Left ventricle myocardium inferior (tissue), 1 donor: Measurements from ENCODE around the gene NDUFS7. TPM values are rescaled to one million over a fixed set of nuclear protein-coding genes. Genes with fewer than 3 reads are reported as not detected.

Source experiments
- DNase-seq: peaks from one replicate; pipeline ENCODE4 v3.0.0-alpha.2; 2020
- H3K27ac ChIP-seq: fragments of 200-600 bp; replicated peaks from 2 replicates; pipeline ENCODE4 v1.8.0; 2021
- H3K27me3 ChIP-seq: fragments of 200-600 bp; 2 replicates; pipeline ENCODE4 v1.8.0; 2021; ENCODE audit warnings: low read depth
- H3K36me3 ChIP-seq: fragments of 200-600 bp; 2 replicates; pipeline ENCODE4 v1.8.0; 2021
- H3K4me1 ChIP-seq: fragments of 200-600 bp; 2 replicates; pipeline ENCODE4 v1.8.0; 2021
- H3K4me3 ChIP-seq: fragments of 200-600 bp; 2 replicates; pipeline ENCODE4 v1.8.0; 2021; ENCODE audit warnings: mild to moderate bottlenecking, moderate library complexity
- H3K9me3 ChIP-seq: fragments of 200-600 bp; replicated peaks from 2 replicates; pipeline ENCODE4 v1.8.0; 2021
- CTCF ChIP-seq: fragments of 200-600 bp; IDR thresholded peaks from 2 replicates; pipeline ENCODE4 v1.8.0; 2021; ENCODE audit warnings: antibody characterized with exemption, mild to moderate bottlenecking, borderline replicate concordance
- intact Hi-C: fragments of 100-400 bp; cut with micrococcal nuclease; formaldehyde crosslinking; loops from one replicate; pipeline ENCODE4 v1.11.0; 2022
- total RNA-seq: library from RNA; stranded (reverse); fragmentation: NEBNext Ultra II Directional; extraction: Animal tissue kit (Norgen Biotek cat#: 25700); gene quantifications from one replicate; pipeline ENCODE4 v1.2.1, GENCODE V29; 2021
- donor health status: DM: no; HTN: yes; CAD: no; lungs with severe emphysema.

Gene NDUFS7
- total RNA-seq, 1 donor from 2014 or later = 380 TPM

- no peak for TF ChIP-seq CTCF
- H3K27ac ChIP-seq = no peak overlapping the region
Observed at GRCh38 chr19:1424192-1424955, 40.7 kb downstream of the NDUFS7 start.

GRCh38 chr19:1425102-1425837 is 41.6 kb downstream of the NDUFS7 start:
- peaks cover 34% of the 10 kb centered on the region for H3K4me1 ChIP-seq
- intact Hi-C loops = no loop called here
- H3K36me3 ChIP-seq = peaks cover 88% of the 10 kb centered on the region
- no peak for DNase-seq
- H3K9me3 ChIP-seq = no peaks in the 10 kb centered on the region
- no peak overlapping the region for H3K4me3 ChIP-seq
- H3K27me3 ChIP-seq = no peaks in the 10 kb centered on the region
- TF ChIP-seq CTCF = no peak
- no peak overlapping the region for H3K27ac ChIP-seq

More at GRCh38 chr19:1424192-1424955, 40.7 kb downstream of the NDUFS7 start:
- no peak overlapping the region for H3K4me3 ChIP-seq
- intact Hi-C loops = no loop called here
- H3K27me3 ChIP-seq = no peaks in the 10 kb centered on the region
- H3K9me3 ChIP-seq = no peaks in the 10 kb centered on the region
- peaks cover 30% of the 10 kb centered on the region for H3K4me1 ChIP-seq
- H3K36me3 ChIP-seq = peaks cover 82% of the 10 kb centered on the region
- no peak for DNase-seq

- Histone ChIP-seq H3K27me3 (no peaks in the 10 kb centered on the region), H3K9me3 (no peaks in the 10 kb centered on the region), H3K27ac (no peak overlapping the region), H3K4me1 (peaks cover 40% of the 10 kb centered on the region), H3K36me3 (peaks cover 88% of the 10 kb centered on the region), H3K4me3 (no peak overlapping the region)
- DNase-seq = no peak
- intact Hi-C loops = no loop called here
- no peak for TF ChIP-seq CTCF
Observed at GRCh38 chr19:1425902-1426301, 42.2 kb downstream of the NDUFS7 start.

GRCh38 chr19:1426736-1427135 is 43.0 kb downstream of the NDUFS7 start:
- Histone ChIP-seq H3K4me3 (no peak overlapping the region), H3K27ac (no peak overlapping the region), H3K4me1 (peaks cover 45% of the 10 kb centered on the region), H3K36me3 (peaks cover 88% of the 10 kb centered on the region), H3K9me3 (no peaks in the 10 kb centered on the region), H3K27me3 (no peaks in the 10 kb centered on the region)
- no peak for DNase-seq
- intact Hi-C loops = no loop called here
- TF ChIP-seq CTCF = no peak

GRCh38 chr19:1427221-1427920 is 43.7 kb downstream of the NDUFS7 start:
- no peaks in the 10 kb centered on the region for H3K27me3 ChIP-seq
- intact Hi-C loops = no loop called here
- no peak for DNase-seq
- TF ChIP-seq CTCF = no peak
- peaks cover 40% of the 10 kb centered on the region for H3K4me1 ChIP-seq
- no peak overlapping the region for H3K27ac ChIP-seq
- peaks cover 88% of the 10 kb centered on the region for H3K36me3 ChIP-seq
- no peak overlapping the region for H3K4me3 ChIP-seq
- H3K9me3 ChIP-seq = no peaks in the 10 kb centered on the region
